ENCODE measurements around the gene TRAF3IP3.
A peak's percentile ranks its signal among the peaks of the same experiment; 100 is the strongest.

Gene TRAF3IP3

DNA sequence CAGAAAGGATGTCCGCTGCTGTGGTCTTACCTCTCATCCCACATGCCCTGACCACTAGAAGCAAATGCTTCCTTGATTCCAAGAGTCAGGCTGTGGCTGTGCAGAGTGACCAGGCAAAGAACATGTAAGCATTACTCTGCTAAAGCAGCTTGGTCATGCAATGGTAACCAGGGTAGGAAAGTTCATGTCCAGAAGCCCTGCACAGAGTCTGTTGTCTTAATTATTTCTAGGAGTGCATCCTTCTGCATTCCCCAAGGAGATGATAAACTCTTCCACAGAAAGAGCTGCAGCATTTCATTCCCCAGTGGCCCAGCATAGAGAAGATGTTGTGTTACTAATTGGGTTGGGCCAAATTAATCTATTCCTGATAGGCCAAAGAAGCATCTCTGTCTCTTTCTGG lies 61.8 kb downstream of the TRAF3IP3 start:
- H3K27ac ChIP-seq: peak overlapping the region; percentile 100
- DNase-seq (ENCODE audit: low read depth, low spot score): no peak

DNA sequence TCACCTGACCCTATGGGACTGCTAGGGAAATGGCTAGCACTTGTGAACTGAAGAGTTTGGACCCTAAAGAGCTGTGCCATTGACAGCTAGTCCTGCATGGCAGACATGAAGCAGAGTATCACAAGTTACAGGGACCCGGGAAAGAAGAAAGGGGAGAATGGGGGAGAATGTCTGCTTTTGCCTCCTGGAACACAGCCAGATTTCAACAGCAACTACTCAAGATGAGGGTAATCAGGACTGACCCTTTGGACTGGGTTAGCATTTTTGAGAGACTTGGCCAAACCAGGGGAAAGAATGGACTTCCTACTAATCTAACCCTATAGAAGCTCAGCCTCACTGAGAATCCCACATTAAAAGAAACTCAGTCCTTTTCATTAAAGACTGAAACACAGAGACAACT lies 63.2 kb downstream of the TRAF3IP3 start:
- DNase-seq (ENCODE audit: low read depth, low spot score): no peak
- H3K27ac ChIP-seq: no peak overlapping the region

GRCh38 chr1:209820986-209821385 lies 65.1 kb downstream of the TRAF3IP3 start:
- peak overlapping the region; percentile 99 for H3K27ac ChIP-seq
- DNase-seq (ENCODE audit: low read depth, low spot score): no peak

DNA sequence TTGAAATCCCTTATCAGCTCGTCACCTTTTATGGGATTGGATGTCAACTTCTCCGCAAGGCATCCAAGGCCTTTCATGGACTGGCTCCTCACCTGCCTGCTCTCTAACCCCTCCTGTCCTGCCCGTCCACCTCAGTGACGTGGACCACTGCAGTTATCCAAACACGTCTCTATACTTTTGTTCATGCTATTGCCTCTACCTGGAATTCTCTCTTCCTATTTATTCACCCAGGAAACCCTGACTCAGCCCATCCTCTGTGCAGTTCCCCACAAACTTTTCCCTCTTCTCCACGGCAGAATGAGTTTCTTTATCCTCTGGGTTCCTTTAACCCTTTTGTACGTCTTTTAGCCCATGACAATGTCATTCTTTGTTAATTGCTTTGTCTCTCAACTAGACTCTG lies 66.9 kb downstream of the TRAF3IP3 start:
- peak overlapping the region; percentile 99 for H3K27ac ChIP-seq
- no peak for DNase-seq (ENCODE audit: low read depth, low spot score)

- H3K27ac ChIP-seq: peak overlapping the region; percentile 99
- DNase-seq (ENCODE audit: low read depth, low spot score): peak; percentile 95
These were observed 67.5 kb downstream of the TRAF3IP3 start for GRCh38 chr1:209823143-209824041.

GRCh38 chr1:209825591-209826434 lies 70.0 kb downstream of the TRAF3IP3 start:
- peak; percentile 99 for DNase-seq (ENCODE audit: low read depth, low spot score)
- peak overlapping the region; percentile 99 for H3K27ac ChIP-seq

DNA sequence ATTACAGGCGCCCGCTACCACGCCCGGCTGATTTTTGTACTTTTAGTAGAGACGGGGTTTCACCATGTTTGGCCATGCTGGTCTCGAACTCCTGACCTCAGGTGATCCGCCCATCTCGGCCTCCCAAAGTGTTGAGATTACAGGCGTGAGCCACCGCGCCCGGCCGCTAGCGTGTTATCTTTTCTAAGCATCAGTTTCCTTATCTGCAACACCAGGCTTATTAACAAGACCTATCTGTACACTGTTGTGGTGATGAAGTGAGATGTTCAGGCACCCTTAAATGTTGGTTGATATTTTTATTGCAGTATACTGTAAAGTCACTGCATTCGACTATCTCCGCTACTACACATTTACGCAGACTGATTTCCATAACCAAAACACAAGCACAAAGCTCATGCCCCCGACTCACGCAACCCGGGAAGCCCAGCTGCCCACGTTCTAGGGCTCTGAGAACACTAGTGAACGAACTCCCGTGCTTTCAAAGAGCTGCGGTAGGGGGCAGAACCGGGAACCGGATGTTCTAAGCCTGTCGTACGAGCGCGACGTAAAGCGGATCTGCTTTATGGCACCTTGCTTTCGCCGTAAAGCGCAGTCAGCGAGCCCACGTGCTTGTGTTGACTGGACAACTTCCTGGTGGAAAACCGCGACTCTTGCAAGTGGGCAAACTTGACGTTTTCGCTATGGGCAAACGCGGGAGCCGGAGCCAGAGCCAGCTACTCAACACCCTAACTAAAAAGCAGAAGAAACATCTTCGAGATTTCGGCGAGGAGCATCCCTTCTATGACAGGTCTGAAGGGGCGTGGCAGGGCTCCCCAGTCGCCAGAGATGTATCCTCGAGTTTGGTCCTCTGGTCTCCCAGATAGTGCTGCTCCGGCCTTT lies 71.8 kb downstream of the TRAF3IP3 start, which contains the start of gene UTP25:
UTP25 (plus strand) TSS at position 589 of the 879 bp plus-strand sequence; CDS start at position 681, 92 bp downstream.
- no peak for DNase-seq (ENCODE audit: low read depth, low spot score)
- peak within 1 kb of the TSS; percentile 99 for H3K27ac ChIP-seq

DNA sequence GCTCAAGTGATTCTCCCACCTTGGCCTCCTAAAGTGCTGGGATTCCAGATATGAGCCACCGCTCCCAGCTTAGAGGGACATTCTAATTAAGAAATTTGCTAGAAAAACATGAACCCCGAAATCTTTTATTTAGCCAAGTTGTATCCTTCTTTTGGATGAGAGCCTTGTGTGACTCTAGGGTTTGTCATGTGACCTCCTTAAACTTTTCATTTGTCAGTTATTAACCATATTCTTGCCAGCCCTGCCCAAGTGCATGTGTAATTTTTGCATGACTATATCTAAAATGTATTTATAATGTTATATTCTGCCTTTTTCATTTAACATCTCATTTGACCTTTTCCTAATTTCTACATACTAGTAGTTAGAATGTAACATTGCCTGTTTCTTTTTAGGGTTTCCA lies 73.9 kb downstream of the TRAF3IP3 start:
- H3K27ac ChIP-seq: peak overlapping the region; percentile 99
- no peak for DNase-seq (ENCODE audit: low read depth, low spot score)

GRCh38 chr1:209830722-209831121 lies 74.9 kb downstream of the TRAF3IP3 start:
- H3K27ac ChIP-seq: peak overlapping the region; percentile 99

DNA sequence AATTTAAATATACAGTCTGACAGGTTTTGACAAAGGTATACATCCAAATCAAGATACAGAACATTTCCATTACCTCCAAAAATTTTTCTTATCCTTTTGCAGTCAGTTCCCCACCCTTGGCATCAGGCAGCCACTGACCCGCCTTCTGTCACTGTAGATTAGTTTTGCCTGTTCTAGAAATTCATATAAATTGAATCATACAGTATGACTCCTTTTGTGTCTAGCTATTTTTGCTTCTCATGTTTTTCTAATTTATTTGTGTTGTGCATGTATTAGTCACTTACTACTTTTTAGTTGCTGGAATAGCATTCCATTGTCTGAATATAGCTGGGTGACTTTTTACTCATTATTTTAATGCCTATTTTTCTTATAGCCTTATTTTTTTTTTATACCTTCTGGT lies 75.8 kb downstream of the TRAF3IP3 start:
- DNase-seq (ENCODE audit: low read depth, low spot score): no peak

More at GRCh38 chr1:209830722-209831121, 74.9 kb downstream of the TRAF3IP3 start:
- DNase-seq (ENCODE audit: low read depth, low spot score): no peak

More for the DNA sequence above, 75.8 kb downstream of the TRAF3IP3 start:
- H3K27ac ChIP-seq: peak overlapping the region; percentile 99
